Activated effector memory CD4-positive, alpha-beta T cell treated with Interleukin-2 at 50 U/mL for 16 hours (primary cell): ENCODE measurements around the gene CNGB1.
"Not testable (repeated sequence)": the region's sequence is repeated elsewhere in the genome, so short reads cannot be mapped to it uniquely, and the experiment has no call there.

Experiments
- DNase-seq: peaks from one replicate; pipeline ENCODE4 v3.0.0-alpha.2; 2020

CNGB1 gene

GRCh38 chr16:57882792-57883191 lies 88.1 kb downstream of the CNGB1 start:
- DNase-seq, result no peak

- no peak for DNase-seq
Measured at GRCh38 chr16:57882206-57882605, 88.7 kb downstream of the CNGB1 start.

- DNase-seq, result no peak
Measured at GRCh38 chr16:57878586-57878985, 92.3 kb downstream of the CNGB1 start.

- no peak for DNase-seq
Measured at GRCh38 chr16:57876210-57876609, 94.7 kb downstream of the CNGB1 start.

GRCh38 chr16:57875347-57875746 lies 95.6 kb downstream of the CNGB1 start:
- no peak for DNase-seq

GRCh38 chr16:57873218-57873617 lies 97.7 kb downstream of the CNGB1 start:
- no peak for DNase-seq

GRCh38 chr16:57872764-57873163 lies 98.2 kb downstream of the CNGB1 start:
- not testable (repeated sequence) for DNase-seq

- no peak for DNase-seq
Measured at GRCh38 chr16:57871456-57871855, 99.5 kb downstream of the CNGB1 start.

- DNase-seq, result no peak
Measured at GRCh38 chr16:57870753-57871454, 100.0 kb downstream of the CNGB1 start.

GRCh38 chr16:57868913-57869520 lies 101.9 kb downstream of the CNGB1 start:
- DNase-seq, result no peak

GRCh38 chr16:57867000-57867561 lies 103.8 kb downstream of the CNGB1 start:
- no peak for DNase-seq

GRCh38 chr16:57866529-57866918 lies 104.4 kb downstream of the CNGB1 start:
- DNase-seq, result no peak

- no peak for DNase-seq
Measured at GRCh38 chr16:57865746-57866528, 105.0 kb downstream of the CNGB1 start.

GRCh38 chr16:57863434-57864160 lies 107.3 kb downstream of the CNGB1 start:
- no peak for DNase-seq

GRCh38 chr16:57862698-57863433 lies 108.1 kb downstream of the CNGB1 start:
- no peak for DNase-seq

- no peak for DNase-seq
Measured at GRCh38 chr16:57859331-57859730, 111.6 kb downstream of the CNGB1 start.

GRCh38 chr16:57858635-57859034 lies 112.3 kb downstream of the CNGB1 start:
- no peak for DNase-seq

GRCh38 chr16:57857991-57858390 lies 112.9 kb downstream of the CNGB1 start:
- not testable (repeated sequence) for DNase-seq

GRCh38 chr16:57855188-57855587 lies 115.7 kb downstream of the CNGB1 start:
- DNase-seq, result no peak

- DNase-seq, result no peak
Measured at GRCh38 chr16:57852189-57852588, 118.7 kb downstream of the CNGB1 start.

GRCh38 chr16:57848181-57848580 lies 122.7 kb downstream of the CNGB1 start:
- DNase-seq, result no peak

- not testable (repeated sequence) for DNase-seq
Measured at GRCh38 chr16:57846931-57847330, 124.0 kb downstream of the CNGB1 start.
